GM12878 (cell line): ENCODE results near the gene NHERF2.

Source experiments
- CEBPZ ChIP-seq: fragments of 150-350 bp; IDR thresholded peaks from 2 replicates; pipeline ENCODE4 v1.6.1; 2016; ENCODE audit warnings: low read depth, low read length
- CTCF ChIP-seq, 3 experiments: IDR thresholded peaks in 2 of 3; conservative IDR thresholded peaks in 1 of 3; 2 replicates each; pipeline ENCODE4 v1.5.1; 2011; ENCODE audit warnings: low read depth in 3 of 3, low read length in 3 of 3, mild to moderate bottlenecking in 3 of 3, control low read depth in 2 of 3, moderate library complexity in 2 of 3, inconsistent platforms in 1 of 3, mixed read lengths in 1 of 3; ENCODE audit not compliant: control insufficient read depth in 2 of 3, insufficient read depth in 1 of 3; ENCODE audit errors: extremely low read depth in 1 of 3
- EP300 ChIP-seq, 2 experiments: fragments of 150-350 bp in 1 of 2; IDR thresholded peaks; 2 replicates each; pipeline ENCODE4 v1.6.1; 2011 to 2012; ENCODE audit warnings: low read depth in 2 of 2, low read length in 2 of 2, borderline replicate concordance in 1 of 2, improper control_type of control experiment in 1 of 2, inconsistent platforms in 1 of 2; ENCODE audit not compliant: control insufficient read depth in 1 of 2
- FOXK2 ChIP-seq: fragments of 450-650 bp; IDR thresholded peaks from 2 replicates; pipeline ENCODE4 v1.6.1; 2017; ENCODE audit warnings: mild to moderate bottlenecking, moderate library complexity
- MXI1 ChIP-seq: fragments of 150-350 bp; IDR thresholded peaks from 2 replicates; pipeline ENCODE4 v1.6.1; 2011; ENCODE audit warnings: low read depth, mild to moderate bottlenecking, inconsistent platforms, low read length, improper control_type of control experiment
- NKRF ChIP-seq: fragments of 450-650 bp; conservative IDR thresholded peaks from 2 replicates; pipeline ENCODE4 v1.6.1; 2017; ENCODE audit warnings: mild to moderate bottlenecking, moderate library complexity
- POLR2AphosphoS5 ChIP-seq: IDR thresholded peaks from 2 replicates; pipeline ENCODE4 v1.6.1; 2011; ENCODE audit warnings: mild to moderate bottlenecking, low read length, inconsistent platforms
- RAD21 ChIP-seq: IDR thresholded peaks from 2 replicates; pipeline ENCODE4 v1.6.1; 2011; ENCODE audit warnings: mild to moderate bottlenecking, low read depth, low read length, moderate library complexity; ENCODE audit not compliant: insufficient read depth
- SMC3 ChIP-seq: IDR thresholded peaks from 2 replicates; pipeline ENCODE4 v1.6.1; 2011; ENCODE audit warnings: low read length, improper control_type of control experiment, borderline replicate concordance
- YY1 ChIP-seq: IDR thresholded peaks from 2 replicates; pipeline ENCODE4 v1.6.1; 2011; ENCODE audit warnings: low read depth, mild to moderate bottlenecking, low read length
- ZNF24 ChIP-seq: fragments of 450-650 bp; IDR thresholded peaks from 2 replicates; pipeline ENCODE4 v1.6.1; 2017; ENCODE audit warnings: antibody characterized with exemption, mild to moderate bottlenecking
- ZNF687 ChIP-seq: fragments of 450-650 bp; IDR thresholded peaks from 2 replicates; pipeline ENCODE4 v1.6.1; 2017; ENCODE audit warnings: mild to moderate bottlenecking, moderate library complexity

DNA sequence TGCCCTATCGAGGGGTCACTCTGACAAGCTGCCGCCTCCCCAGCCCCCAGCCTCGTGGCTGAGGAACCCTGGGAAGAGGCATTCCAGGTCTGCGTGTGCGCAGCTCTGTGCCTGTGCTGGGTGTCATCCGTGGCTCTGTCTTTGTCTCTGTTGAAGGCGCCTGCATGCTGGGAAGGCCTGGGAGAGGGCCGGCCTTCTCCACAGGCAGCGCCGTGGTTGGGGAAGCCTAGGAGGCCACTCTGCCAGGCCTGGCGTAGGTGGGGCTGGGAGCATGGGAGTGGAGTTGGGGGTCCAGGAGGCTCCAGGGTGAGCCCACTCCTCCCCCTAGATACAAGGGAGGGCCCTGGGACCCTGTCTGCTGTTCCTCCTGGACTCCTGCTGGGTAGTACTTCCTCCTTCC lies 3.3 kb downstream of the NHERF2 start:
- TF ChIP-seq ZNF24 = no peak
- no peak for TF ChIP-seq CTCF (IDR thresholded peaks at IDR 0.05 in 2 of 3, conservative IDR thresholded peaks at IDR 0.05 in 1 of 3; ENCODE audit: control insufficient read depth in 2 of 3, extremely low read depth in 1 of 3, insufficient read depth in 1 of 3, low read depth in 3 of 3, low read length in 3 of 3)
- TF ChIP-seq EP300 (IDR thresholded peaks at IDR 0.05; ENCODE audit: borderline replicate concordance in 1 of 2, control insufficient read depth in 1 of 2, low read depth in 2 of 2, low read length in 2 of 2) = no peak
- TF ChIP-seq CEBPZ = no peak
- no peak for TF ChIP-seq MXI1
- TF ChIP-seq SMC3 = no peak
- TF ChIP-seq RAD21 = no peak
- no peak for TF ChIP-seq POLR2AphosphoS5
- no peak for TF ChIP-seq ZNF687
- no peak for TF ChIP-seq FOXK2
- no peak for TF ChIP-seq NKRF
- no peak for TF ChIP-seq YY1
